Upper lobe of left lung (tissue), 4 donors: ENCODE measurements around the gene TTC28.

Experiments used
- CTCF ChIP-seq, 6 experiments: fragments of 450-650 bp in 4 of 6; fragments of 200-600 bp in 2 of 6; sonication (generic) in 2 of 6; IDR thresholded peaks; one replicate each; pipeline ENCODE4 v1.5.1; 2016 to 2019; ENCODE audit warnings: antibody characterized with exemption in 6 of 6
- EP300 ChIP-seq, 4 donors: sonication (generic); formaldehyde crosslinking; IDR thresholded peaks; one replicate each; pipeline ENCODE4 v1.5.1; 2017; ENCODE audit warnings: antibody characterized with exemption in 4 of 4, control low read depth in 2 of 4
- POLR2A ChIP-seq, 4 donors: fragments of 450-650 bp; IDR thresholded peaks; one replicate each; pipeline ENCODE4 v1.5.1; 2016 to 2017; ENCODE audit warnings: antibody characterized with exemption in 4 of 4, mild to moderate bottlenecking in 2 of 4

GRCh38 chr22:28706845-28707244, 27.2 kb upstream of the TTC28 start:
- TF ChIP-seq POLR2A (IDR thresholded peaks at IDR 0.05) (no peak), EP300 (IDR thresholded peaks at IDR 0.05) (no peak), CTCF (IDR thresholded peaks at IDR 0.05) (no peak)
